ENCODE results near the gene TUBA1A.

- TF ChIP-seq TAF1 (IDR thresholded peaks at IDR 0.05; ENCODE audit: borderline replicate concordance, low read depth, low read length) (no peak), POLR2A (IDR thresholded peaks at IDR 0.05; ENCODE audit: low read depth, low read length) (no peak), POLR2AphosphoS5 (IDR thresholded peaks at IDR 0.05; ENCODE audit: low read depth, low read length) (no peak)
Measured at GRCh38 chr12:49147384-49147783, 41.5 kb downstream of the TUBA1A start.
